NCI-H510A (cell line): ENCODE measurements around the gene PTPN21.

ENCODE experiments used
- DNase-seq: peaks from one replicate; lab custom pipeline; 2025; lab: John Stamatoyannopoulos, UW

The PTPN21 gene

GRCh38 chr14:88504602-88505001 lies 50.2 kb downstream of the PTPN21 start:
- no peak for DNase-seq

DNA sequence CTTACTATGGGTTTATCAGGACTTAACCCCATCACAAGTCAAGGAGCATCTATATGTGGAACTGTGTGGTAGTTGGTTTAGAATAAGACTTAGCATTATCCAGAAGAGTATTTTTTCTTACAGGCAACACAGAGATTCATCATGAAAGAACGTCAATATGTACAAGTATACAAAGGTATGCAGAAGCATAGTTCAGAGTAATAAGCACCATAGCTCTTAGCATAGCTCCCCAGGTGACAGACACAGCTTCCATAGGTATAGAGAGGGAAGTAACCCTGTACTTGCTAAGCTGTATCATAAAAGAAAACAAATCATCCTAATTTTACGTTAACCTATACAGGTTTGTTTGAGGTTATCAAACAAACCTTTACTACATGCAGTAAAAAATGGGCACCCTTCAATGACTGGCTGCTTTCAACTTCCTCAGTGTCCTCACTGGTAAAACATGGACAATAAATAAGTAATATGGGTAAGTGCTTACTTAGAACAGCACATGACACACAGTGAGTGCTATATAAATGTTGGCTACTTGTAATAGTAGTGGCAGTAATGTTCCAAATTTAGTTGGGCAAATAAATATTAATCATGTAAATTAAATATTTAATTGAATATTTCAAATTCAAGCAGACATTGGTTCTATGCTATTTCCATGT lies 50.9 kb downstream of the PTPN21 start:
- no peak for DNase-seq

GRCh38 chr14:88502740-88503139 lies 52.1 kb downstream of the PTPN21 start:
- no peak for DNase-seq

- no peak for DNase-seq
Measured at GRCh38 chr14:88500611-88501010, 54.2 kb downstream of the PTPN21 start.

GRCh38 chr14:88499225-88499624 lies 55.6 kb downstream of the PTPN21 start:
- DNase-seq: no peak

GRCh38 chr14:88496414-88496813 lies 58.4 kb downstream of the PTPN21 start:
- DNase-seq: no peak

- DNase-seq: no peak
Measured at GRCh38 chr14:88493392-88494185, 61.2 kb downstream of the PTPN21 start.

DNA sequence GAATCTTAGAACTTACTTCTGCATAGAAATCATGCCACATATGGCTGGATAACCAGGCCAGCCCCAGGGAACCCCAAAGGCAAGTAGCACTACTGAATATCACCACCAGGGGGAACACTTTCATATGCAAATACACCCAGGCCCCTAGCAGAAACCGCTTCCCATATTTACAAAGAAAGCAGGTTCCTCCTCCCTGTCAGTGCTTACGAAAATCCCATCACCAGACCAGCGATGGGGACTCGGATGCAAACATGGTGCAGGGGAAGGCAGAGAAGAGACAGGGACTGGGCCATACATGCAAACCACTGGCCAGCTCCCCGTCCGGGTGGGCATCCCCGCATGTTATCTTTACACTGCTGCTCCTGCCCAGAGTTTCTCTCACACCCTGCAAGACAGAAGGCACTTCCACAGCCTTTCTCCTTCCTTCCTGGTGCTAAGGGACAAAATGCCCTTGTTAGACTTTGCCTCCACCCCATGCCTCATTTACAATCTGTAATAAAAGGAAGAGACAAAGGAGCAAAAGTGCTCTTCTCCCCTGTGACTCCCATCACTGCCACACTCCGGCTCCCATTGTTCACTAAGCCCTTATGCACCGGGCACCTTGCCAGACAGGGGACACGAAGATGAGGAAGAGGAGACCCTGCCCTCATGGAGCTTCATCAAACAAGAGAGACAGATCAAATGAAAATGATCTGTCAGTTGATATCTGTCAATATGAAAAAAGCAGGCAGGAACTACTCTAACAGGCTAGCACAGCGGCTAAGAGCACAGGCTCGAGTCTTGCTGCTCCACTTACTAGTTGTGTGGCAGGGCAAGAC lies 62.3 kb downstream of the PTPN21 start:
- peak; percentile 28 for DNase-seq

- no peak for DNase-seq
Measured at GRCh38 chr14:88490168-88490567, 64.6 kb downstream of the PTPN21 start.

- DNase-seq: no peak
Measured at GRCh38 chr14:88488897-88489296, 65.9 kb downstream of the PTPN21 start.

DNA sequence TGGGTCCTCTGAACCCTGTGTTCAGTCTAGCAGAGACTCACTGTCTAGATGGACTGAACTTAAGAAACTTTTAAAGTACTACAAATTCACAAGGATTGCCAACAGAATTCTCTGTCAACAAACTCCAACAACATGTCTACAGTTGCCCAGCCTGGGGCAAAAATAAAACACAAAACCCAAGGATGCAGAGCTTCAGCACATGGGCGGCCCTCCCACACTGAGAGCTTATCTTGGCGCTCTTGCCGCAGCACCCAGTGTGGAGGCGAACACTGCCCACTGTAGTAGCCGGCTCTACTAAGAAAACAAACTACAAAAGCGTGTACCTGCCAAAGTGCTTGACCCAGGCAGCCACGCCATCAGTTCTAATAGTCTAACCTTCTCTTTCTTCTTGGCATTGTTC lies 66.7 kb downstream of the PTPN21 start:
- no peak for DNase-seq

DNA sequence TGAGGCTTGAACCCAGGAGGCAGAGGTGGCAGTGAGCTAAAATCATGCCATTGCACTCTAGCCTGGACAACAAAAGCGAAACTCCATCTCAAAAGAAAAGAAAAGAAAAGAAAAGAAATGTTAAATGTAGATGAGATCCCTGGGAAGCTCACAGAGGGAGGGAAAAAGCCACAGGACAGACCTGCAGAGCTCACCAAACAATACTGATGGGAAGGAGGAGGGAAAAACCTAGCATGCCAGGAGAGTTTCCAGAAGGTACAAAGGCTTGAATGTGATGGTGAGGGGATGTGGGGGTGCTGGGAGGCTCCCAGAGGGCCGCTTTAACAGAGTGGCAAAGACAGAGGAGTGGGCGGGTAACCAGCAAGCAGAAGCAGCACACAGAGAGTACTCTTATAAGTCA lies 72.3 kb downstream of the PTPN21 start:
- DNase-seq: no peak

DNA sequence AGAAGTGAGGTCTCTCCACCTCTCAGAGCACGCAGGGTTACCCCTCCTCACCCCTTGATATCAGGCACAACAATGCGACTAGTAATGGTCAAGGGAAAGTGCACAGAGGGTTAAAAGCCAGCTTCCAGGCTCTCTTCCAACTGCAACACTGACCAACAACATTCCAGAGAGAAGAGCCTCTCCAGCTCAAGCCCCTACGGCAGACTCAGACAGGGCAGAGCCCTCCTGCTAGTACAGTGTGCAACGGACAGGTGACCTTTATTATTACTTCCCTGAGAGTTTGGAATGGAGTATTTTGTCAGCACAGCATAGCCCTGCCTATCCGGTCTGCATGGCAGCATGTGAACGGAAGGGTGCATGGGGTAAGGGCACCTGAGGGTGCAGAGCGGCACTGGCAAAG lies 73.0 kb downstream of the PTPN21 start:
- no peak for DNase-seq

DNA sequence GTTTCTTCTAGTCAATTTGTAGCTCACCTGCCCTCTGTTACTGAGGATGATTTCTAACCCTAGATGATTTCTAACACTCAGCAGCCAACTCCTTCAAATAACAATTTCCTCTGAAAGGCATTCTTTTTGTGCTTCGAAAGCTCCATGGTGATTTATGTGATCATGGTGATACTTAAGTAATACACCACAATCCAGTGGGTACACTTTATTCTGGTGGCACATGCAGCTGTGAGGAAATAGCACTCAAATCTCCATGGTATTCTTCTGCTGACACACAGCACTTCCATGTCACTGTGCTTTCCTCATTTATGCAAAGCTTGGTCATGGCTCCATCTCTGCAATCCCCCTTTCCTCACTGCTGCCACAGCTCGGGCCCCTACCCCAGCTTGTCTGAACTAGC lies 73.7 kb downstream of the PTPN21 start:
- no peak for DNase-seq

- DNase-seq: no peak
Measured at GRCh38 chr14:88479574-88479987, 75.2 kb downstream of the PTPN21 start.

DNA sequence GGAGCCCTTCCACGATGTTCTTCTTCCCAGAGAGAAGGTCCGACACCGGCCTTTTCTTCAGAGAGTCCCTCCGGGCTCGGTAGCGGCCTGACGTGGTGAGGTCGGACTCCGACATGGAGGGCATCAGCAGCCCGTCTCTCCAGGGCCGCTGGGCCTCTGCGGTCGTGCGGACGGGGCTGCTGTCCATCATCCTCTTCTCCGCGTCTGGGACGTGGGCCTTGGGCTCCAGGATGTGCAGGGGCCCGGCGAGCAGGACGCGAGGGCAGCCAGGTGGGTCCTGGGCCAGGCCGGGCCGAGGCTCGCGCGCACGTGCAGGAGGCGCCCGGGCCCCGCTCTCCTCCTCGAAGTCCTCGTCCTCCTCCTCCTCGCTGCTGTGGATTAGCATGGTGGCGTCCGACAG lies 75.9 kb downstream of the PTPN21 start:
- DNase-seq: no peak

- DNase-seq: no peak
Measured at GRCh38 chr14:88477513-88478250, 77.1 kb downstream of the PTPN21 start.

- DNase-seq: no peak
Measured at GRCh38 chr14:88476825-88477224, 78.0 kb downstream of the PTPN21 start.

DNA sequence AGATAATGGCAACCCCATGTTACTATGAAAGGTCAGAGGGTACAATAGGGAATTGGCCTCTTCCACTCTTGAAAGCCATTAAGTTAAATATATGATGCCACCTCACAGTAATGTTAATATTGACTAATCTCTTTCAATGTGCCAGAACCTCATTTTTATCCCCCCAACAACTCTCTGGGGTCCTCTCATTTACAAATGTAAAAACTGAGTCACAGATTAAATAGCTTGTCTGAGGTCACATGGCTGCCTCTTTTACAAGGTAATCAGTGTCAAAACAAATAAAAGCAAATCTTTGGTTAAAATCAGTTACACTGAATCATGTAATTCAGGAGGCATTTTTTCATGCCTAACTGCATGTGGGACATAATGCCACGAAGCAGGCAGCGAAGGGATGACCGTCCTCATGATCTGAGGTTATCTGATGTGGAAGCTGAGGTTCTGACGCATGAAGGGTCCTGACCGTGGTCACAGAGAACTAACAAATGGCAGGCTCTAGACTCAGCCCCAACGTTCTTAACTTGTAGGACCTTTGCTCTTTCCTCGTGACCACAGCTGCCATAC lies 78.5 kb downstream of the PTPN21 start:
- no peak for DNase-seq

DNA sequence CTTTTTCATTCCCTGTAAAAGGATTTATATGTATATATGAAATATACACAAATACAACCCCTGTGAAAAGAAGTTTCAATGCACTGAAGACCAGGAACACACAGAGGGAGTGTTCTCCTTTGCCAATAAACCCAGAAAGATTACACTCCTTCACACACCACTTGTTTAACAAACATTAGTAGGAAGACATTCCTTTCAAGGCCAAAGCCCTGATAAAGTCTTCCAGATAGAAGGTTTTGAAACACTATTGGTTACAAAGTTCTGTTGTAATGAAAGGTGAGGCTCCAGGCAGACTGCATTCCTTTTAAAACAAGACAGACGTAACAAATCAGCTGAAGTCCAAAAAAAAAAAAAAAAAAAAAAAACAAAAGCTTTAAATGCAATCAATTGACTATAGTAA lies 81.0 kb downstream of the PTPN21 start:
- DNase-seq: no peak

DNA sequence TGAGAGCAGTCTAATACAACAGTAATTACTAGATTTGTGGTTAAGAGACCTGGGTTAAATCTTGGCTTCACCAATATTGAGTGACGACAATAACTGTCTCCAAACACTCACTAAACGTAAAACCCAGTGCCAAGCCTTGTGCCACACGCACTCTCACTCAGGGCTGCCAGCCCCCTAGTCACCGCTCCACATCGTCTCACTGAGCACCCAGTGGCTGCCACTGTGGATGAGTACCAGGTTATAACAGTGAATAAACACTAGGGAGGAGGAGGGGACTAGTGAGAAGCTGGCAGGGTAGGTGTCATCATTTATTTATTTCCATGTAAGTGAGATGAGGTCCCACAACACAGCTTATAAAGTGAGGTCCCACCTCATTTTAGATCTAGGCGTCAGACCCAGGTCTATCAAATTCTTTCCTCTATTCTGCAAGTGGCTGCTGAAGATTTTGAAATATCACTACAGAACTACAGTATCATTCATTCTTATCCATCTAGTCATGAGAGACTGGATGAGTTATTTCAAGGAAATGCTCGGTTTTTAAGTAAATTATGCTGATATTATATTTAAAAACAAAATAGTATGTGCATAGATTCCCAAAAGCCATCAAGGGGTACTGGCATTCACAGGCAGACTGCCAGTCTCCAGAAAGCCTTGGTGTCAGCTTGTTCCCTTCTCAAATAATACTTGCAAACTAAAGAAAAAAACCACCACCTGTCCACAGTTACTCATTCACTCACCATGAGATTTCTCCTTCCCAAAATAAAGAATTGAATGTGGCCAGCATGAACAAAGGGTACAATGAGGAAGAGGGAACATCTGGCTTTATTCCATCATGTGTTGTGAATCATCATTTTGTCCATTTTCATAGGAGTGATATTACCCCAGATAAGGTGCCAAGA lies 84.0 kb downstream of the PTPN21 start:
- DNase-seq: no peak
